HL-60 (cell line): ENCODE results near the gene ADAMTS17.

ENCODE experiments used
- CTCF ChIP-seq: IDR thresholded peaks from one replicate; pipeline ENCODE4 v1.5.1; 2011; ENCODE audit warnings: low read length, control low read depth, inconsistent platforms; ENCODE audit not compliant: insufficient read depth
- POLR2AphosphoS5 ChIP-seq: IDR thresholded peaks from 2 replicates; pipeline ENCODE4 v1.6.1; 2012; ENCODE audit warnings: low read depth
- REST ChIP-seq: IDR thresholded peaks from 2 replicates; pipeline ENCODE4 v1.6.1; 2012; ENCODE audit warnings: low read depth; ENCODE audit not compliant: insufficient replicate concordance
- SPI1 ChIP-seq: IDR thresholded peaks from 2 replicates; pipeline ENCODE4 v1.6.1; 2012; ENCODE audit warnings: low read depth, mild to moderate bottlenecking, borderline replicate concordance

DNA sequence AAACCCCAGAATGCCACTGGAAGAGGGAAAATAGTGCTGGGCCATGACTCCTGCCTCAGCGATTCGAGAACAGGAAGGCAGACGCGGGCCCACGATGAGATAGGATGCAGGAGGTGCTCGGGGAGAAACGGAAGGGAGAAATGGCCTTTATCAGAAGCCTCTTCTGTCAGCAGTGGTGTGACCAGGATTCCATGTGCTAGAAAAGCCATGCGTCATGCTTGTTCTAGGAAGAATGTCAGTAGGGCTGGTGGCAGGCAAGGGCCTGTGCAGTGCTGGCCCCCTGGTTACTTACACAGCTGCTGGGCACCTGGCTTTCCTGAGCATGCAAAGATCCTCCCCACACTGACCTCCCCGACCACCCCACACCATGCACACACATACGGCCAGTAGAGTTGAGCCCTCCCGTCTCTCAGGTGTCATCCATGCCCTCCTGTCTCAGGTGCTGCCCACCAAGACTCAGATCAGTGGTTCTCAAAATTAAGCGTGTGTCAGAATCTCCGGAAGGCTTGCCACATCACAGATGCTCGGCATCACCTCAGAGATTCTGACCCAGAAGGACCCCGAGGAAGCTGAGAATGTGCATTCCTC is 106.7 kb downstream of the ADAMTS17 start:
- TF ChIP-seq CTCF (no peak), POLR2AphosphoS5 (no peak), REST (no peak), SPI1 (no peak)
